Neuronal stem cell (in vitro differentiated cells): ENCODE measurements around the gene PPM1N.

Experiments
- DNase-seq: peaks from one replicate; pipeline ENCODE4 v3.0.0-alpha.2; 2013; ENCODE audit warnings: low spot score
- H2AFZ ChIP-seq: one replicate; pipeline ENCODE4 v1.6.1; 2013; ENCODE audit warnings: mild to moderate bottlenecking, low read length, inconsistent platforms
- H2AK5ac ChIP-seq: 2 replicates; pipeline ENCODE4 v1.6.1; 2013; ENCODE audit warnings: low read depth, mild to moderate bottlenecking, inconsistent platforms, low read length, moderate library complexity, mixed read lengths
- H2BK120ac ChIP-seq: 2 replicates; pipeline ENCODE4 v1.6.1; 2013; ENCODE audit warnings: low read depth, mild to moderate bottlenecking, inconsistent platforms, low read length, moderate library complexity, mixed read lengths
- H2BK12ac ChIP-seq: one replicate; pipeline ENCODE4 v1.6.1; 2013; ENCODE audit warnings: low read length, inconsistent platforms
- H2BK15ac ChIP-seq: 2 replicates; pipeline ENCODE4 v1.6.1; 2013; ENCODE audit warnings: mild to moderate bottlenecking, low read length, inconsistent platforms, mixed read lengths
- H2BK5ac ChIP-seq: one replicate; pipeline ENCODE4 v1.6.1; 2013; ENCODE audit warnings: inconsistent platforms, mild to moderate bottlenecking, low read length, moderate library complexity
- H3K14ac ChIP-seq: one replicate; pipeline ENCODE4 v1.6.1; 2013; ENCODE audit warnings: low read length, inconsistent platforms
- H3K18ac ChIP-seq: 2 replicates; pipeline ENCODE4 v1.6.1; 2013; ENCODE audit warnings: low read length, inconsistent platforms
- H3K23ac ChIP-seq: 2 replicates; pipeline ENCODE4 v1.6.1; 2013; ENCODE audit warnings: low read depth, mild to moderate bottlenecking, mixed read lengths, low read length, inconsistent platforms; ENCODE audit not compliant: poor library complexity
- H3K27ac ChIP-seq: replicated peaks from 3 replicates; pipeline ENCODE4 v1.5.1; 2013; ENCODE audit warnings: low read length, inconsistent platforms
- H3K27me3 ChIP-seq, 3 experiments: 2 replicates each; pipeline ENCODE4 v1.6.1; 2013; ENCODE audit warnings: low read length in 3 of 3, mild to moderate bottlenecking in 2 of 3, inconsistent platforms in 1 of 3, low read depth in 1 of 3, mixed read lengths in 1 of 3, moderate library complexity in 1 of 3; ENCODE audit not compliant: control insufficient read depth in 3 of 3, insufficient read depth in 3 of 3
- H3K36me3 ChIP-seq, 2 donors: replicated peaks in 1 of 2; 2 replicates each; pipeline ENCODE4 v1.6.1; 2013; ENCODE audit warnings: low read length in 2 of 2; ENCODE audit not compliant: control insufficient read depth in 2 of 2, insufficient read depth in 2 of 2
- H3K4ac ChIP-seq: 2 replicates; pipeline ENCODE4 v1.6.1; 2013; ENCODE audit warnings: inconsistent platforms, mild to moderate bottlenecking, low read length, moderate library complexity
- H3K4me1 ChIP-seq, 2 donors: 1 replicate in 1 of 2; 2 replicates in 1 of 2; pipeline ENCODE4 v1.6.1; 2013; ENCODE audit warnings: low read length in 2 of 2, low read depth in 1 of 2; ENCODE audit not compliant: control insufficient read depth in 2 of 2, insufficient read depth in 1 of 2
- H3K4me2 ChIP-seq: one replicate; pipeline ENCODE4 v1.6.1; 2013; ENCODE audit warnings: mild to moderate bottlenecking, low read length, inconsistent platforms; ENCODE audit not compliant: insufficient read depth, poor library complexity, severe bottlenecking
- H3K4me3 ChIP-seq, 2 donors: 2 replicates each; pipeline ENCODE4 v1.5.1; 2013; ENCODE audit warnings: low read length in 2 of 2, mild to moderate bottlenecking in 2 of 2, inconsistent platforms in 1 of 2, moderate library complexity in 1 of 2
- H3K79me1 ChIP-seq: one replicate; pipeline ENCODE4 v1.6.1; 2013; ENCODE audit warnings: low read depth, mild to moderate bottlenecking, inconsistent platforms, low read length, moderate library complexity
- H3K9ac ChIP-seq: one replicate; pipeline ENCODE4 v1.6.1; 2013; ENCODE audit warnings: mild to moderate bottlenecking, low read depth, low read length, inconsistent platforms; ENCODE audit not compliant: poor library complexity
- H3K9me3 ChIP-seq, 2 donors: replicated peaks in 1 of 2; 2 replicates each; pipeline versions ENCODE3 to v1.6.1; 2013; ENCODE audit warnings: low read length in 2 of 2, mild to moderate bottlenecking in 2 of 2, inconsistent platforms in 1 of 2, low read depth in 1 of 2, mixed read lengths in 1 of 2, moderate library complexity in 1 of 2; ENCODE audit not compliant: control insufficient read depth in 2 of 2, insufficient read depth in 1 of 2
- H4K8ac ChIP-seq: one replicate; pipeline ENCODE4 v1.6.1; 2013; ENCODE audit warnings: low read depth, mild to moderate bottlenecking, inconsistent platforms, low read length, moderate library complexity
- H4K91ac ChIP-seq: one replicate; pipeline ENCODE4 v1.6.1; 2013; ENCODE audit warnings: low read length, low read depth, mild to moderate bottlenecking, inconsistent platforms; ENCODE audit not compliant: poor library complexity
- WGBS, 2 donors: extraction: QIAGEN DNeasy Blood & Tissue Kit; methylation state at CpG; one replicate each; pipeline ENCODE4 v1.1.7; 2013; ENCODE audit warnings: missing lambda C conversion rate in 2 of 2, mixed read lengths in 1 of 2; ENCODE audit not compliant: insufficient read length in 2 of 2, insufficient replicate concordance in 1 of 2; ENCODE audit errors: extremely low coverage in 2 of 2; 5-methylcytosine and 5-hydroxymethylcytosine counted together

Gene PPM1N

DNA sequence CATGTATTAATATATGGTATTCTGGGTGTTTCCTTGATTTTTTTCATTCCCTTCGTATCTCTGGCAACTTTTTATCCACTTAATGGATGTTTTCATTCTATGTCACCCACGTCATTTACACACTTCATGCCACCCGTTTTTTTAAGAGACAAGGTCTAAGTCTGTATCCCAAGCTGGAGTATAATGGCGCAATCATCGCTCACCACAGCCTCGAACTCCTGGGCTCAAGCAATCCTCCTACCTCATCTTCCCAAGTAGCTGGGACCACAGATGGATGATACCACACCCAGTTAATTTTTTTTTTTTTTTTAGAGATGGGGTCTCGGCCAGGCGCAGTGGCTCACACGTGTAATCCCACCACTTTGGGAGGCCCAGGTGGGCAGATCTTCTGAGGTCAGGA lies 5.7 kb downstream of the PPM1N start:
- H3K4me2 ChIP-seq, result no peak overlapping the region
- H2AFZ ChIP-seq, result no peak overlapping the region
- no peak overlapping the region for H2BK12ac ChIP-seq
- H2BK120ac ChIP-seq, result no peak overlapping the region
- H3K14ac ChIP-seq, result no peak overlapping the region
- no peak overlapping the region for H3K9ac ChIP-seq
- no peak overlapping the region for H4K8ac ChIP-seq
- no peak overlapping the region for H2BK5ac ChIP-seq
- no peaks in the 10 kb centered on the region for H3K9me3 ChIP-seq
- no peak overlapping the region for H3K23ac ChIP-seq
- no peak overlapping the region for H3K27ac ChIP-seq
- no peak for DNase-seq
- H3K4me3 ChIP-seq, result no peak overlapping the region
- no peak overlapping the region for H3K4ac ChIP-seq
- H2BK15ac ChIP-seq, result no peak overlapping the region
- H3K27me3 ChIP-seq, result peaks cover 9 to 40% (median 13%) of the 10 kb centered on the region in 3 experiments
- no peak overlapping the region for H4K91ac ChIP-seq
- no peak overlapping the region for H2AK5ac ChIP-seq
- peaks cover 8 to 10% of the 10 kb centered on the region in 2 donors for H3K4me1 ChIP-seq
- H3K36me3 ChIP-seq, result no peaks in the 10 kb centered on the region
- H3K79me1 ChIP-seq, result peaks cover 7% of the 10 kb centered on the region
- WGBS, 2 donors, result no CpG with 5 or more reads among the region's 9 CpGs
- no peak overlapping the region for H3K18ac ChIP-seq

DNA sequence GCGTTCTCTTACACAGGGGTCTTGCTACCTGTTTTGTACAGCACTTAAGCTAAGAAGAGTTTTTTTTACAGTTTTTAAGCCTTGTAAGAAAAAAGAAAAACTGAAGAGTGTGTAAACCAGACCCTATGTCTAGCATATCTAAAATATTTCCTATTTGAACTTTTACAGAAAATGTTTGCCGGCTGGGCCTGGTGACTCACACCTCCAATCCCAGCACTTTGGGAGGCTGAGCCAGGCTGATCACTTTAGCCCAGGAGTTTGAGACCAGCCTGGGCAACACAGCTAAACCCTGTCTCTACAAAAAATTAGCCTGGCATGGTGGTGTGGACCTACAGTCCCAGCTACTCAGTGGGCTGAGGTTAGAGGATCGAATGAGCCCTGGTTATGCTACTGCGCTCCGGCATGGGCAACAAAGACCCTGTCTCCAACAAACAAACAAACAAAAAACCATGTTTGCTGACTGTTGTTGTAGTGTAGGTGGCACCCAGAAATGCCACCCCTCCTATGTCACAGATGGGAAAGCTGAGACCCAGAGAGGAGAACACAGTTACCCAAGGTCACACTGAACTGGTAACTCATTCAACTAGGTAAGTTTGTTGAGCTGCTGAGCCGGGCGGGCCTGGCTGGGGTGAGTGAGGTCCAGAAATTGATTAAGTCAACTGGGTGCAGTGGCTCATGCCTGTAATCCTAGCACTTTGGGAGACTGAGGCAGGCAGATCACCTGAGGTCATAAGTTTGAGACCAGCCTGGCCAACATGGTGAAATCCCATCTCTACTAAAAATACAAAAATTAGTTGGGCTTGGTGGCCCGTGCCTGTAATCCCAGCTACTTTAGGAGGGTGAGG lies 7.1 kb downstream of the PPM1N start:
- Histone ChIP-seq H3K4me2 (no peak overlapping the region), H3K9ac (no peak overlapping the region), H2AK5ac (peak overlapping the region; percentile 20), H2BK120ac (no peak overlapping the region), H3K4me1 (peaks cover 5 to 18% of the 10 kb centered on the region in 2 donors), H3K79me1 (peaks cover 8% of the 10 kb centered on the region), H3K14ac (no peak overlapping the region), H3K9me3 (no peaks in the 10 kb centered on the region), H4K91ac (no peak overlapping the region), H4K8ac (peak overlapping the region; percentile 43), H3K4ac (no peak overlapping the region), H2AFZ (no peak overlapping the region), H2BK15ac (peak overlapping the region; percentile 4), H2BK5ac (no peak overlapping the region), H3K18ac (no peak overlapping the region), H3K27ac (no peak overlapping the region), H3K36me3 (no peaks in the 10 kb centered on the region), H3K27me3 (peaks cover 0 to 26% (median under 1%) of the 10 kb centered on the region in 3 experiments), H3K4me3 (no peak overlapping the region), H3K23ac (no peak overlapping the region), H2BK12ac (no peak overlapping the region)
- WGBS, 2 donors, result no CpG with 5 or more reads among the region's 8 CpGs
- DNase-seq, result no peak

DNA sequence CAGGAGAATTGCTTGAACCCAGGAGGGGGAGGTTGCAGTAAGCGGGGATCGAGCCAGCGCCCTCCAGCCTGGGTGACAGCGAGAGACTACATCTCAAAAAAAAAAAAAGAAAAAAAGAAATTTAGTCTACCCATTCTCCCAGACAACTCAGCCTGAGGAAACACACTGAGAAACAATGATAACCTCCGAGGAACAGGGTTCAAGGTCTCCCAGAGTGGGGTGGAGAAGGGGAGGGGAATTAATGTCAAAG lies 7.7 kb downstream of the PPM1N start:
- Histone ChIP-seq H3K4me1 (peaks cover 5 to 18% of the 10 kb centered on the region in 2 donors), H3K79me1 (peaks cover 8% of the 10 kb centered on the region), H2BK15ac (peak overlapping the region; percentile 96), H4K8ac (no peak overlapping the region), H3K27me3 (peaks cover 0 to 22% (median 0%) of the 10 kb centered on the region in 3 experiments), H3K36me3 (no peaks in the 10 kb centered on the region), H3K9me3 (no peaks in the 10 kb centered on the region), H3K4ac (no peak overlapping the region), H3K4me3 (peak overlapping the region; percentile 43 to 97), H3K14ac (no peak overlapping the region), H3K23ac (no peak overlapping the region), H3K27ac (no peak overlapping the region), H2BK12ac (no peak overlapping the region), H3K4me2 (peak overlapping the region; percentile 51), H2BK5ac (peak overlapping the region; percentile 42), H3K9ac (no peak overlapping the region), H4K91ac (no peak overlapping the region), H3K18ac (peak overlapping the region; percentile 52), H2AK5ac (peak overlapping the region; percentile 32), H2BK120ac (no peak overlapping the region), H2AFZ (peak overlapping the region; percentile 84)
- WGBS, 2 donors, result no CpG with 5 or more reads among the region's 5 CpGs
- DNase-seq, result no peak

DNA sequence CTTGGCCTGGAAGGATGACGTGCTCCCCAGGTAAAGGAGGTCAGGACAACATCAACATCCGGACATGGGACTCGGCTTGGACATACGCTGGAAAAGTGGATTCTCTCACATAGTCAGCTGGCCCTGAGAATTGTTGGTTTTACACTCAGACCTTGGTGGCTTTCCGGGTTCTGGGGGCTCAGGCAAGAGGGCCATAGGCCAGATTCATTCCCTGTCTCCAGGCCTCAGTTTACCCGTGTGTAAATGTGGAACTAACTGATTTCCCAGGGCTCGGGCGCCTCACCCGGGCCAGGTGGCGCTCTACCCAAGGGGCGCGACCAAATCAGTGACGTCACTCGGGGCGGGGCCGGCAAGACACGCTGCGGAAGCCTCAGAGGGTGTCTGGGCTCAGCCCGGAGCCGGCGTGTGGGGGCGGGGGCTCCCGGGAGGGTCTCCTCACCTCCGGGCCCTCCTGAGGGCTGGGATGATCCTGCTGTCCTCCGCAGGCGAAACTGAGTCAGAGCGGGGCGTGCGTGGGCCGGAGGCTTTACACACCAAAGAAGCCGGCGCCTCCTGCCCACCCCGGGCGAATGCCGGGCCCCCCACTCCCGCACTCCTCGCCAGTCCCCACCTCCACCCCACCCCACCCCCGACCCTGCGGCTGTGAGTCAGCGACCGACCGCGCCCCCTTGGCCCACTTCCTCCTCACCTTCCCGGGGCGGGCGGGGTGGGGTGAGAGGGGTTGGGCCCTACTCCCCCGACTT lies 8.2 kb downstream of the PPM1N start:
- H3K9ac ChIP-seq, result no peak overlapping the region
- peak overlapping the region; percentile 96 for H2BK15ac ChIP-seq
- no peak overlapping the region for H4K91ac ChIP-seq
- H3K4ac ChIP-seq, result no peak overlapping the region
- H4K8ac ChIP-seq, result no peak overlapping the region
- peak; percentile 88 for DNase-seq
- peak overlapping the region; percentile 67 for H3K23ac ChIP-seq
- no CpG with 5 or more reads among the region's 47 CpGs for WGBS, 2 donors
- peak overlapping the region; percentile 77 for H3K27ac ChIP-seq
- H3K27me3 ChIP-seq, result peaks cover 0 to 17% (median 0%) of the 10 kb centered on the region in 3 experiments
- H3K79me1 ChIP-seq, result peaks cover 8% of the 10 kb centered on the region
- peaks cover 5 to 18% of the 10 kb centered on the region in 2 donors for H3K4me1 ChIP-seq
- H2AK5ac ChIP-seq, result peak overlapping the region; percentile 32
- H2AFZ ChIP-seq, result peak overlapping the region; percentile 84
- H3K14ac ChIP-seq, result no peak overlapping the region
- H3K4me2 ChIP-seq, result peak overlapping the region; percentile 91
- H3K18ac ChIP-seq, result peak overlapping the region; percentile 85
- peak overlapping the region; percentile 93 for H2BK5ac ChIP-seq
- no peaks in the 10 kb centered on the region for H3K9me3 ChIP-seq
- H2BK120ac ChIP-seq, result no peak overlapping the region
- peak overlapping the region; percentile 97 to 100 for H3K4me3 ChIP-seq
- peaks cover 0 to 4% of the 10 kb centered on the region in 2 donors for H3K36me3 ChIP-seq
- no peak overlapping the region for H2BK12ac ChIP-seq
